Endothelial cell (in vitro differentiated cells): ENCODE data around the gene ZNF552. TPM values are rescaled to one million over a fixed set of nuclear protein-coding genes. Genes with fewer than 3 reads are reported as not detected.
"Not testable (repeated sequence)": the region's sequence is repeated elsewhere in the genome, so short reads cannot be mapped to it uniquely, and the experiment has no call there.

ENCODE experiments used
- DNase-seq: peaks from one replicate; pipeline ENCODE4 v3.0.0; 2021; ENCODE audit warnings: low spot score
- H3K27ac Mint-ChIP-seq: one replicate; pipeline ENCODE4 v1.8.0; 2021; ENCODE audit warnings: mixed read lengths, inconsistent platforms; ENCODE audit not compliant: unreplicated experiment
- H3K27me3 Mint-ChIP-seq: one replicate; pipeline ENCODE4 v1.8.0; 2021; ENCODE audit warnings: mild to moderate bottlenecking, moderate library complexity, mixed read lengths, inconsistent platforms; ENCODE audit not compliant: unreplicated experiment
- H3K36me3 Mint-ChIP-seq: one replicate; pipeline ENCODE4 v1.8.0; 2021; ENCODE audit warnings: mild to moderate bottlenecking, low read depth, mixed read lengths, inconsistent platforms; ENCODE audit not compliant: unreplicated experiment
- H3K4me1 Mint-ChIP-seq: one replicate; pipeline ENCODE4 v1.8.0; 2021; ENCODE audit warnings: mild to moderate bottlenecking, mixed read lengths, inconsistent platforms; ENCODE audit not compliant: unreplicated experiment
- H3K4me3 Mint-ChIP-seq: one replicate; pipeline ENCODE4 v1.8.0; 2021; ENCODE audit warnings: mild to moderate bottlenecking, mixed read lengths, inconsistent platforms; ENCODE audit not compliant: unreplicated experiment
- H3K9me3 Mint-ChIP-seq: one replicate; pipeline ENCODE4 v1.8.0; 2021; ENCODE audit warnings: mixed read lengths, inconsistent platforms; ENCODE audit not compliant: unreplicated experiment
- total RNA-seq: library from RNA; stranded (reverse); fragmentation: NEBNext Ultra II Directional; extraction: Animal tissue kit (Norgen Biotek cat#: 25700); gene quantifications from one replicate; pipeline ENCODE4 v1.2.1, GENCODE V29; 2021; ENCODE audit not compliant: unreplicated experiment
- TF ChIP-seq, protein P1 (sequence below): fragments of 200-600 bp; sonication (generic); IDR thresholded peaks from one replicate; pipeline ENCODE4 v1.5.0; 2021; ENCODE audit warnings: antibody characterized with exemption; ENCODE audit not compliant: unreplicated experiment

ZNF552 gene
- total RNA-seq, 1 donor from 2014 or later = 7.0 TPM

DNA sequence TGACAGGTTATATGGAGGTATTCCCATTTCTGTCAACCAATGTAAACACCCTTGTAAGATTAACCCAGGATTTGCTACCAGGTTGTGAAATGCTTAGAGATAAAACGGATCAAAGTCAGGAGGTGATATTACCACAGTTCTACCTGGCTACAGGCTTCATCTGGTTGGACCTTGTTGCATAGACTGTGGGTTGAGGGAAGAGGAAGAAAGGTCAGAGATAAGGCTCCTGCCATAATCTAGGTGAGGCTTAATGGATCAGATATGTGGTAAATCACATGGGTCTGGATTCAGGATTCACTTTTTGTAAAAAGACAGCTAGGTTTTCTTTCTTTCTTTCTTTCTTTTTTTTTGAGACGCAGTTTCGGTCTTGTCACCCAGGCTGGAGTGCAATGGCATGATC lies 6.8 kb upstream of the ZNF552 start:
- not testable (repeated sequence) for H3K9me3 Mint-ChIP-seq, H3K4me3 Mint-ChIP-seq, H3K27ac Mint-ChIP-seq, DNase-seq, H3K27me3 Mint-ChIP-seq
- Mint-ChIP-seq H3K36me3 (peaks cover 15% of the 10 kb centered on the region), H3K4me1 (peaks cover 27% of the 10 kb centered on the region)

DNA sequence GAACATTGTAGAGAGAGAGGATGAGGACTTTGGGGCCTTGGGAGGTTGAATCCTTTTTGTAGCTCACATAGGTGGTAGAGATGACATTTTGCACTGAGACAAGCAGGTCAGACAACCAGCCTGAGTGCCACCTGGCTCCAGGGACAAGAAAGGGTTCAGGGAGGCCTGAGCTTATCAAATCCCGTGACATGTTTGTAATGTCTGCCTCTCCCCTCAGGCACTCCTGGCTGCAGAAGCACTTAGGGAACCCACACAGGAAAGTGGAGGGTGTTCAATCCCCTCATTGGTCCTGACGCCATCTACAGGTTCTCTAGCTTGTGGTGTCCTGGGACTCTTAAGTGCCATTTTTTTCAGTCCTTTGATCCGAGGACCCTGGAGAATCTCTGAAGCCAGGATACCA lies 6.4 kb upstream of the ZNF552 start:
- peaks cover 13% of the 10 kb centered on the region for H3K36me3 Mint-ChIP-seq
- H3K9me3 Mint-ChIP-seq, DNase-seq, H3K27me3 Mint-ChIP-seq, H3K27ac Mint-ChIP-seq: not testable (repeated sequence)
- H3K4me3 Mint-ChIP-seq = peak overlapping the region; percentile 96
- peaks cover 26% of the 10 kb centered on the region for H3K4me1 Mint-ChIP-seq

DNA sequence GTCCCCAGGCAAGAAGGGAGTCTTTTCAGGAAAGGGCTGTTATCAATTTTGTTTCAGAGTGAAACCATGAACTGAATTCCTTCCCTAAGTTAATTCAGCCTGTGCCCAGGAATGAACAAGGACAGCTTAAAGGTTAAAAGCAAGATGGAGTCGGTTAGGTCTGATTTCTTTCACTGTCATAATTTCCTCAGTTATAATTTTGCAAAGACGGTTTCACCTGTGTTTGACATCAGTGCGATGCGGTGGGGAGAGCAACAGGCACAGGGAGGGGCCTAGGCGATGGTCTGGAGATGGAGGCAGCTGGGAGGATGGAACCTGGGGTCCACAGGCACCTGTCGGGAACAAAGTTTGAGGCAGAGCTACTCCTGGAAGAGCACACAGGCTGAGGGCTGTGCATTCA lies 5.9 kb upstream of the ZNF552 start:
- peak overlapping the region; percentile 92 for H3K27ac Mint-ChIP-seq
- H3K4me1 Mint-ChIP-seq = peaks cover 26% of the 10 kb centered on the region
- peaks cover 10% of the 10 kb centered on the region for H3K27me3 Mint-ChIP-seq
- H3K4me3 Mint-ChIP-seq = peak overlapping the region; percentile 96
- TF ChIP-seq, protein P1, sequence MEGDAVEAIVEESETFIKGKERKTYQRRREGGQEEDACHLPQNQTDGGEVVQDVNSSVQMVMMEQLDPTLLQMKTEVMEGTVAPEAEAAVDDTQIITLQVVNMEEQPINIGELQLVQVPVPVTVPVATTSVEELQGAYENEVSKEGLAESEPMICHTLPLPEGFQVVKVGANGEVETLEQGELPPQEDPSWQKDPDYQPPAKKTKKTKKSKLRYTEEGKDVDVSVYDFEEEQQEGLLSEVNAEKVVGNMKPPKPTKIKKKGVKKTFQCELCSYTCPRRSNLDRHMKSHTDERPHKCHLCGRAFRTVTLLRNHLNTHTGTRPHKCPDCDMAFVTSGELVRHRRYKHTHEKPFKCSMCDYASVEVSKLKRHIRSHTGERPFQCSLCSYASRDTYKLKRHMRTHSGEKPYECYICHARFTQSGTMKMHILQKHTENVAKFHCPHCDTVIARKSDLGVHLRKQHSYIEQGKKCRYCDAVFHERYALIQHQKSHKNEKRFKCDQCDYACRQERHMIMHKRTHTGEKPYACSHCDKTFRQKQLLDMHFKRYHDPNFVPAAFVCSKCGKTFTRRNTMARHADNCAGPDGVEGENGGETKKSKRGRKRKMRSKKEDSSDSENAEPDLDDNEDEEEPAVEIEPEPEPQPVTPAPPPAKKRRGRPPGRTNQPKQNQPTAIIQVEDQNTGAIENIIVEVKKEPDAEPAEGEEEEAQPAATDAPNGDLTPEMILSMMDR = no peak
- H3K9me3 Mint-ChIP-seq = no peaks in the 10 kb centered on the region
- DNase-seq = no peak
- H3K36me3 Mint-ChIP-seq = peaks cover 15% of the 10 kb centered on the region

DNA sequence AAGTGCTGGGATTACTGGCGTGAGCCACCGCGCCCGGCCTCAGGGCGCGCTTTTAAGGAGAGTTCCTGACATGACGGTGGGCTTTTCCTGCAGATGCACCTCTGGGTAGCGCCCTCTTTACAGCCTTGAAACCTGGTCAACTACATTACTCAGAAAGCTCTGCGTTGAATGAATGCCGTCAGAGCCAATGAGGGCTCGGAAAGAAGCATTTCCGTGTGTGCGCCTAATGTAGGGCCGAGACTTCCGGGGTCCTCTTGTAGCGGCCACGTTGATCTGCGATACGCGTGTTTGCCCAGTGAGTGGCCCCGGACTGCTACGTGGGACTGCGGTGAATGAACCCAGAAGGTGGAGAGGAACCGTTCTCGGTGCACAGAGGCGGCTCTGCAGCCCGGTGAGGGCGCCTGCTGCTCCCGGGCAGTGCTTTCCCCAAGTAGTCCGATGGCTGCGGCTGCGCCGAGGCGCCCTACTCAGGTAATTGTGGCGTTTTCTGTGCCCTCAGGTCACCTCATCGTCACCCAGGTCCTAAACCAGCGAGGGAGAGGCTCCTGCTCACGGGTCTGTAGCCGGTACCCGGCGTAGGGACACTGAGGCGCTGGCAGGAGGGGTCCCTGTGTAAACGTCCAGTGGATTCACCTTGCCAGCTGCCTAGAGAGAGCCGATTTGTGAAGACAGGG lies 4.9 kb upstream of the ZNF552 start:
- DNase-seq = peak; percentile 43
- Mint-ChIP-seq H3K9me3 (no peaks in the 10 kb centered on the region), H3K27ac (peak overlapping the region; percentile 86), H3K36me3 (peaks cover 18% of the 10 kb centered on the region), H3K4me1 (peaks cover 26% of the 10 kb centered on the region), H3K27me3 (peaks cover 12% of the 10 kb centered on the region), H3K4me3 (peak overlapping the region; percentile 96)
- TF ChIP-seq, protein P1 = no peak

DNA sequence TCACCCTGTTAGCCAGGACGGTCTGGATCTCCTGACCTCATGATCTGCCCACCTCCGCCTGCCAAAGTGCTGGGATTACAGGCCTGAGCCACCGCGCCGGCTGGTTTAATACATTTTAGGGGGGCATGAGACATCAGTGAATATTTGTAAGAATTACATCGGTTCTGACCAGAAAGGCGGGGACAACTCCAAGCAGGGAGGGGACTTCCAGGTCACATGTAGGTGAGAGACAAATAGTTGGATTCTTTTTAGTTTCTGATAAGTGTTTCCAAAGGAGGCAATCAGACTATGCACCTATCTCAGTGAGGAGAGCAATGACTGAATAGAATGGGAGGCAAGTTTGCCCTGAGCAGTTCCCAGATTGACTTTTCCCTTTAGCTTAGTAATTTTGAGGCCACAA lies 3.7 kb upstream of the ZNF552 start:
- Mint-ChIP-seq H3K9me3 (no peaks in the 10 kb centered on the region), H3K4me1 (peaks cover 31% of the 10 kb centered on the region), H3K36me3 (peaks cover 21% of the 10 kb centered on the region), H3K27me3 (peaks cover 12% of the 10 kb centered on the region), H3K4me3 (peak overlapping the region; percentile 82), H3K27ac (peak overlapping the region; percentile 67)
- TF ChIP-seq, protein P1 = no peak
- no peak for DNase-seq

DNA sequence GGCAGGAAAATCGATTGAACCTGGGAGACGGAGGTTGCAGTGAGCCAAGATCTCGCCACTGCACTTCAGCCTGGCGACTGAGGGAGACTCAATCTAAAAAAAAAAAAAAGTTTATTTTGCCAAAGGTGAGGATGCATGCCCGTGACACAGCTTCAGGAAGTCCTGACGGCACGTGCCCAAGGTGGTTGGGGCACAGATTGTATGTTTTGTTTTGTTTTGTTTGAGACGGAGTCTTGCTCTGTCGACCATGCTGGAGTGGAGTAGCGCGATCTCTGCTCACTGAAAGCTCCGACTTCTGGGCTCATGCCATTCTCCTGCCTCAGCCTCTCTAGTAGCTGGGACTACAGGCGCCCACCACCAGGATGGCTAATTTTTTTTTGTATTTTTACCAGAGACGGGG lies 3.3 kb upstream of the ZNF552 start:
- H3K36me3 Mint-ChIP-seq = peaks cover 21% of the 10 kb centered on the region
- no peak overlapping the region for H3K4me3 Mint-ChIP-seq
- no peak for DNase-seq

More for the DNA sequence above, 3.3 kb upstream of the ZNF552 start:
- Mint-ChIP-seq H3K27ac (no peak overlapping the region), H3K27me3 (peaks cover 14% of the 10 kb centered on the region), H3K9me3 (no peaks in the 10 kb centered on the region), H3K4me1 (peaks cover 33% of the 10 kb centered on the region)
- TF ChIP-seq, protein P1 = no peak
